NCI-H510A treated with DMSO at 0.1 percent for 48 hours (cell line): Measurements from ENCODE around the gene PAXX.

Experiments
- DNase-seq: peaks from one replicate; lab custom pipeline; 2025; lab: John Stamatoyannopoulos, UW

Gene PAXX

GRCh38 chr9:136982232-136983051, 9.8 kb upstream of the PAXX start, which contains the start of gene LCNL1:
LCNL1 (plus strand) TSS chr9:136982993; CDS start chr9:136983587, 594 bp downstream.
- DNase-seq, result no peak

DNA sequence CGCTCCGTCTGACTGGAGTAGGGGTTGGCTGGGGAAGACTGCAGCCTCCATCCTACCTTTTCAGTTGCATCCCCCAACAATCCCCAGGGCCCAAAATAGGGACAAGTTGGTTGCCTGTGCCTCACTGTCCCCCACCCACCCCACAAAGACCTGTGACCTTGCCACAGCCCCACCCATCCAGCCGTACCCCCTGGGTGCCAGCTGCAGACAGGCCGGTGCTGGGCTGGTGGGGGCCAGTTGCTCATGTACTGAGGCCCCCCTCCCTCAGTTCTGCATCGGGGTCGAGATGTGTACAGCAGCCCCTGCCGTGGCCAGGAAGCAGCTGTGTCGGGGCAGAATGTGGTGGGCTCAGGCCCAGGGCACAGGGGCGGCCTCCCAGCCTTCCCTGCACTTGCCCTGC, 9.1 kb upstream of the PAXX start:
- DNase-seq, result no peak

GRCh38 chr9:136983656-136984314, 8.4 kb upstream of the PAXX start:
- no peak for DNase-seq

- no peak for DNase-seq
These were observed 7.7 kb upstream of the PAXX start for GRCh38 chr9:136984464-136985026.

DNA sequence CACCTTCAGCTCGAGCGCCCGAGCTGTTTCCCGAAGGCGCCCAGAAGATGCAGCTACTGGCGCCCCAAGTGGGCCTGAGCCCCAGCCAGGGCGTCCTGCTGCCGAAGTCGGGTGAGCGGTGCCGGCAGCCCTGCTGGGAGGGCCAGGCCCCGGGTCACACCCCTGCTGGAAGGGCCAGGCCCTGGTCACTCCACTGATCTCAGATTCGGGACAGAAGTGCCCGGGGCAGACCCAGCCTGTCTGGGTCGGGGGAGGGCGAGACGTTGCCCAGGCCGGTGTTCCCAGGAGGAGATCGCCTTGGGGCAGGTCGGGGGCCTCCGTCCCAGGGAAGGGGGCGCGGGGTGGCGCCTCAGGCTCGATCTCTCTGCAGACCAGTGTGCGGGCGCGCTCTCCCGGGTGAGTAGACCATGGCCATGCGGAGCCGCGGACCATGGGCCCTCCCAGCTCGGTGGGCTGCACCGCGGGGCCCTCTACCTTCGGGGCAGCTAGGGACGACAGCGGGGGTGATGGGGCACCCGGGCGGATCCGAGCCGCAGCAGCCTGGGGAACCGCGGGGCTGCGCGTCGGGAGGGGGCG, 7.1 kb upstream of the PAXX start:
- no peak for DNase-seq

DNA sequence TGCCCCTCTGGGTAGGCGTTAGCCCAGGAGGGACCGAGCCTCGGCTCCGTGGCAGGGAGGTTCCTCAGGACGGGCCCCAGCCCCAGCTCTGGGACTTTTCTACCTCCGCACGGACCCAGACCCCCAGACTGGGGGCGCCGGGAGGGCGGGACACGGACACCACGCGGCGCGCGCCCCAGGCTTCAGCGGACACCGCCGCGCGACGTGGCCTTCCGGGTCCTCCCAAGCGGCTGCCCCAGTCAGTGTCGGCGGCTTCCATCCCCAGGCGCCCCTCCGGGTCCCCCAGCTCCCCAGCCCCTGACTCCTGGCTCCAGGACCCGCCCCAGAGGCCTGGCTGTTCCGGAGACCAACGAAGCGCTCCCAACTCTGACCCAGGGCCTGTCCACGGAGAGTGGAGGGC, 6.4 kb upstream of the PAXX start:
- DNase-seq, result no peak

- no peak for DNase-seq
These were observed 3.4 kb upstream of the PAXX start for GRCh38 chr9:136988872-136989271.

GRCh38 chr9:136990242-136990911, 1.8 kb upstream of the PAXX start:
- no peak for DNase-seq

GRCh38 chr9:136992819-136993369, 672 bp downstream of the PAXX start:
- DNase-seq, result no peak

- no peak for DNase-seq
These were observed 2.1 kb downstream of the PAXX start for GRCh38 chr9:136994180-136994887.

DNA sequence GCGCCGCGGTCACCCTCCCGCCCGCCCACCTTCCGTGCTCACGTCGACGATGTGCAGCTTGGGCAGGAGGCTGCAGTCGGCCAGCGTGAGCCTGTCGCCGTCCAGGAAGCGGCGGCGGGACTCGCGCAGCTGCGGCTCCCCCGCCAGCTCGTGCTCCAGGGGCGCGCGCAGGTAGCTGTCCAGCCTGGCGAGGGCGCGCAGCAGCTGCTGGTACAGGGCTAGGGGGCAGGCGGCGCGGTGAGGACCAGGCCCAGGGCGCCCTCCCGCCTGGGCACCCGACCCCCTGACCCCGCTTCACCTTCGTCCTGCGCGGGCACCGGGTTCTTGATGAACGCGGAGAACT, 2.6 kb downstream of the PAXX start:
- no peak for DNase-seq

- no peak for DNase-seq
These were observed 3.1 kb downstream of the PAXX start for GRCh38 chr9:136995362-136995761.

- no peak for DNase-seq
These were observed 3.6 kb downstream of the PAXX start for GRCh38 chr9:136995772-136996311.

GRCh38 chr9:136996361-136997292, 4.4 kb downstream of the PAXX start, which contains the start of gene CLIC3:
CLIC3 (minus strand) TSS chr9:136996568; CDS start chr9:136996543, 25 bp downstream.
- no peak for DNase-seq

DNA sequence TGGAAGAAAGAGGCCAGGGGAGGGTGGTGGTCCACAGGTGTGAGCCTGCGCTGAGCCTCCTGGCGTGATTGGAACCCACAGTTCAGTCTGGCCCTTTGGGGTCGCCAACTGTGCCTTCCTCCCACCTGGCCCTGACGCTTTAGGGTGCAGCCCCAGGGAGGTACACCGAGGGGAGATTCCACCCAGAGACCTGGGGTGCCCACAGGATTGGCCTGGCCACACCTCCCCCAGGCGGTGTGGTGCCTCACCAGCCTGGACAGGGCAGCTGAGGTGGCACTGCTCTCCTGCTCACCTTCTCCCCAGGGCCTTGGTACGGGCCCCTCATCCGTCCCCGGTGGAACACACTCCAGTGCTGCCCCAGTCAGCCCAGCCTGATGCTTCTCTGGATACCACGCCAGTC, 5.1 kb downstream of the PAXX start:
- DNase-seq, result no peak

GRCh38 chr9:136997830-136998234, 5.6 kb downstream of the PAXX start:
- no peak for DNase-seq

DNA sequence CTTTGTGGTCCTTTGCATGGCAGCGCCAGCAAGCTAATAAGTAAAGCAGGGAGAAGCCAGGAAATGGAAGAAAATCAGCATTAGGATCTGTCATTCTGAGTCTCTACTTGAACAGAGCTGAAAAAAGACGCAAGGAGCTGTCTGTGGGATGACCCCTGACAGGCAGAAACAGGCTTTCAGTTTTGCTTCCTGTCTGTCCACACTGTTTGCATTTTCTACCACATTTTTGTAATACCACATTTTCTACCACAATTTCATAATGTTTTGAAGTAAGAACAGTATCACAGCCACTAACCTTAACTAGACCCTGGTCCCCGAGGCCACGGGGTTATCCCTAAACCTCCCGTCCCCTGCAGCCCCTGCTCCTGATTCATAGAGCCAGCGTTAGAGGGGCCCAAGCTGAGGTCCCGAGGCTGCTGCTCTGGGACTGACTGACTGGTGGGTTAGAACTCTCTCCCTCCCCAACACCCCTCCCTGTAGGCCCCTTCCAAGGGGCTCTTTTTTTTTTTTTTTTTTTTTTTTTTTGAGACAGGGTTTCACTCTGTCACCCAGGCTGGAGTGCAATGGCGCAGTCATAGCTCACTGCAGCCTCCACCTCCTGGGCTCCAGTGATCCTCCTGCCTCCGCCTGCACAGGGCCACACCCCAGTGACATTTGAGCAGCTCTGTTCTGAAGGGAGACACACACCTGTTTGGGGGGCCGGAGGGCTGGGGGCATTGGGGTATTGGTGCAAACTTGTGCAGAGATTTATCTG, 8.1 kb downstream of the PAXX start:
- DNase-seq, result no peak

DNA sequence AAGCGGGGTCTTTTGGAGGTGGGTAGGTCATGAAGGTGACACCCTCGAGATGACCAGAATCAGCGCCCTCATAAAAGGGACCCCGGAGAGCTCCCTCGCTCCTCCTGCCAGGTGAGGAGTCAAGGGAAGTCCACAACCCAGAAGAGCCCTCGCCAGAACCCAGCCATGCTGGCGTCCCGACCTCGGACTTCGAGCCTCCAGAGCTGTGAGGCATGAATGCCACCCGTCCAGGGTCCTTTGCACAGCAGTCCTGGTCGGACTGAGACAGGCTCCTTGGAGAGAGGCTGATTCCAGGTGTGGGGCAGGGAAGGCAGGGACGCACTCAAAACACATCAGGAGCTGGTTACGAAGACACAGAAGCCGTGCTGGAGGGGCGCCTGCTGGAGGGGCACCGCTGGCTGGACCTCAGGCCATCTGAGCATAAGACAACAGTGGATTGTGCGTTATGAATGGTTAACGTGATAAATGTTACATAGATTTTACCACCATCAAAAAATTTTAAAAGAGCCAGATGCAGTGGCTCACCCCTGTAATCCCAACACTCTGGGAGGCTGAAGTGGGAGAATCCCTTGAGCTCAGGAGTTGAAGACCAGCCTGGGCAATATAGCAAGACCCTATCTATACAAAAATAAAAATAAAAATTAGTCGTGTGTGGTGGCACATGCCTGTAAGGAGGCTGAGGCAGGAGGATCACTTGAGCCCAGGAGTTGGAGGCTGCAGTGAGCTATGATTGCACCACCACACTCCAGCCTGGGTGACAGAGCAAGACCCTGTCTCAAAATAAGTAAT, 9.8 kb downstream of the PAXX start:
- DNase-seq, result no peak
